Activated naive CD8-positive, alpha-beta T cell treated with anti-CD3 and anti-CD28 coated beads, Interleukin-2, amount 50 U/mL, for 24 hours (primary cell): Measurements from ENCODE around the gene SLC38A2.

Experiments
- ATAC-seq: fragments of 150-1000 bp; cut with Tn5 transposase; one replicate; pipeline ENCODE4 v1.10.0; 2021
- DNase-seq: peaks from one replicate; pipeline ENCODE4 v3.0.0; 2021
- H3K27ac Mint-ChIP-seq: one replicate; pipeline ENCODE4 v1.8.0; 2021; ENCODE audit warnings: mild to moderate bottlenecking, mixed read lengths
- H3K27me3 Mint-ChIP-seq: one replicate; pipeline ENCODE4 v1.8.0; 2021; ENCODE audit warnings: mixed read lengths
- H3K36me3 Mint-ChIP-seq: one replicate; pipeline ENCODE4 v1.8.0; 2021; ENCODE audit warnings: low read depth, mixed read lengths
- H3K4me1 Mint-ChIP-seq: one replicate; pipeline ENCODE4 v1.8.0; 2021; ENCODE audit warnings: mixed read lengths
- H3K4me3 Mint-ChIP-seq: one replicate; pipeline ENCODE4 v1.8.0; 2021; ENCODE audit warnings: mild to moderate bottlenecking, moderate library complexity, mixed read lengths
- H3K9me3 Mint-ChIP-seq: one replicate; pipeline ENCODE4 v1.8.0; 2021; ENCODE audit warnings: mixed read lengths

Gene SLC38A2

DNA sequence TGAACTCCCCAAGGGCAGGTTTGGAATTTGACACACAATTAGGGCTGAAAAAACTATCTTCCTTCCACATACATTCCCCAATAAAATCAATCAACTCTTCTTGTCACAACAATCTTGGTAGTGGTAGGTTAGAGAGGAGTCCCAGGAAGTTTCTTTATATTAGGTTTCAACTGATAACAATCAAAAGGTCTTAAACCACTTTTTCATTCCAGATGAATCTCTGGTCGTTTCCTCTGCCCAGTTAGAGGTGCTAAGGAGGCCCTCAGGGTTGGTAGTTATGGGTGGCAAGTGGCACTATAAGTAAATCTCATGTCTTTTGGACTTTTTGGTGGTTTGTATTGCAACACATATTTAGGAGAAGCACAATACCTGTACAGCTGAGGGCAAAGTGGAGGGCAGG lies 1.7 kb upstream of the SLC38A2 start:
- peak overlapping the region; percentile 95 for H3K27ac Mint-ChIP-seq
- peaks cover 61% of the 10 kb centered on the region for H3K4me1 Mint-ChIP-seq
- peaks cover 7% of the 10 kb centered on the region for H3K27me3 Mint-ChIP-seq
- peak overlapping the region; percentile 95 for H3K4me3 Mint-ChIP-seq
- H3K9me3 Mint-ChIP-seq, result no peaks in the 10 kb centered on the region
- no peak for DNase-seq
- no peak for ATAC-seq
- peaks cover 27% of the 10 kb centered on the region for H3K36me3 Mint-ChIP-seq

DNA sequence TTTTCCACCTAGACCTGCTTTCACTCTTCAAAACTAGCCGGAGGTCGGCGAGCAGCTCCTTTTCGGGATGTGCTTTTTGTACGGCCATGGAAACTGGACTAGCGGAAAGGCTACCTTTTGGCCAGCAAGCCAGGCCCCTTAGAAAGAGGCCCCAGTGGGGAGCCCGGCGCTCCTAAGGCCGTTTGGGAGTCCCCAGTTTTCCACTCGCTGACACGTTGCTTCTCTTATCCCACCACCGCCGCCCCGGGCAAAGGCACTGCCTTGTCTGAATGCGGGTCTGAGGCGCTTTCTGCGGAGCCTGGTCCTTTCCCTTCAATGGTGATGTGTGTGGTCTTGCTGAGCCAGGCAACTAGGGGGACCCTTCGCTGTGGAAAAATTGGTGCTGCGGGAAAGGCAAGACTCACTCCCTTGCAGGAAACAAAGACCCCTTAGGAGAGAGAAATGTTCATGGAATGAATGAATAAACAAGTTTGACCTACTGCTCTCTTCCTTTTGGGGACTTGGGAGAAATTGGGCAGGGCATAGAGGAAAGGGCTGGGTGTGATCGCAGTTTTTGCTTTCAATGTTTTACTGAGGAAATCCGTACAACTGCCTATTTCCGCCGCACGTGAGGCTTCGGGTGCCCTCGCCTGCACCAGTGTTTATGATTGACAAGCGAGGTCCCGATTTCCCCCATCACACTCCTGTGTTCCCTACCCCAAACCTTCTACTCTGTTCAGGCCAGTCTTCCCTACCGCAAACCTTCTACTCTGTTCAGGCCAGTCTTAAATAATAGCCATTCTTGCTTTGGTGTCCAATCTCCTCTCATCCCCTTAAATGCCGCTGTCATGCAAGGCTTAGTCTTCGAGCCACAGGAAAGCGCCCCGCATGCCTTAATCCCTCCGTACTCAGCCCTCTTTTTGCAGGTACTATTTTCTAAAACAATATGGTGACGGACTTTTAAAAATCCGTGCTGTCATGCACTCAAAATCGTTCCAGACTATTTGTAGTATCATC lies 1.0 kb upstream of the SLC38A2 start:
- H3K9me3 Mint-ChIP-seq, result no peaks in the 10 kb centered on the region
- peaks cover 7% of the 10 kb centered on the region for H3K27me3 Mint-ChIP-seq
- peaks cover 67% of the 10 kb centered on the region for H3K4me1 Mint-ChIP-seq
- H3K4me3 Mint-ChIP-seq, result peak overlapping the region; percentile 95
- no peak for ATAC-seq
- peaks cover 34% of the 10 kb centered on the region for H3K36me3 Mint-ChIP-seq
- peak overlapping the region; percentile 95 for H3K27ac Mint-ChIP-seq
- peak; percentile 52 for DNase-seq

DNA sequence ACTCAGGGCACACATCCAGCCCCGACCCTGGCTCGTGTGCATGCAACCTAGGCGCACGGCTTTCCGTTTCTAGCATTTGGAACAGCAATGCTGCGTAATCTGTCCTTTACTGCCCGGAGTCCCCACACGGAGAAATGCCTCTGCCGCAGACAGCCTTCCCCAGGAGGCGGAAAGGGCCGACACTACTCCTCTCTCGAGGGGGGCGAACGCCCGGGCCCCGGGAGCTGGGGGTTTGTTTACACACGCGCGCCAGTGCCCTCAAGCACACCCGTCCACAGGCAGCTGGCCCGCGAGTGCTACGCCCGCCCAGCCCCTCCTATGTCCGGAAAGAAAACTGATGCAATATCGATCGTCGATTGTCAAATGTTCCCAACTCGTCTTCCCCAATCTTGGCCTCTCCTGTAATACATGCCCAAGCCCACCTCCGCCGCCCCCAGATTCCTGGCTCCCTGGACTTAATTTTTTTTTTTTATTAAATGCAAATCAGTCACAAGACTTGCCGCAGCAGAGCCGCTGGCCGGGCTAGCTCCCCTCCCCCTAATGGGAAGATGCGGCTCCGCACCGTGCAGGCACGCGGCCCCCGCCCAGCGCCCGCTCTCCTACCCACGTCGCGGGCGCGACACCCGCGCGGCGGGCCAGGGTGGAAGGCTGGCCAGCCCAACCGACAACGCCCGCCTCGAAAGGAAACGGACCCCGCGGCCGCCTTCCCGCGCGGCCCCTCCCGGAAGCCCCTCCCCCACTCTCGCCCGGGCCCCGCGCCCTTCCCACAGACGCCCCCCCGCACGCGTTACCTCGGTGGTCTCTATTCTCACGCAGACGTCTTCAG lies 642 bp downstream of the SLC38A2 start:
- ATAC-seq, result peak; percentile 29
- H3K4me1 Mint-ChIP-seq, result peaks cover 70% of the 10 kb centered on the region
- H3K27me3 Mint-ChIP-seq, result peaks cover 7% of the 10 kb centered on the region
- H3K9me3 Mint-ChIP-seq, result no peaks in the 10 kb centered on the region
- peak; percentile 65 for DNase-seq
- peak overlapping the region; percentile 99 for H3K27ac Mint-ChIP-seq
- H3K4me3 Mint-ChIP-seq, result peak overlapping the region; percentile 95
- peaks cover 50% of the 10 kb centered on the region for H3K36me3 Mint-ChIP-seq

DNA sequence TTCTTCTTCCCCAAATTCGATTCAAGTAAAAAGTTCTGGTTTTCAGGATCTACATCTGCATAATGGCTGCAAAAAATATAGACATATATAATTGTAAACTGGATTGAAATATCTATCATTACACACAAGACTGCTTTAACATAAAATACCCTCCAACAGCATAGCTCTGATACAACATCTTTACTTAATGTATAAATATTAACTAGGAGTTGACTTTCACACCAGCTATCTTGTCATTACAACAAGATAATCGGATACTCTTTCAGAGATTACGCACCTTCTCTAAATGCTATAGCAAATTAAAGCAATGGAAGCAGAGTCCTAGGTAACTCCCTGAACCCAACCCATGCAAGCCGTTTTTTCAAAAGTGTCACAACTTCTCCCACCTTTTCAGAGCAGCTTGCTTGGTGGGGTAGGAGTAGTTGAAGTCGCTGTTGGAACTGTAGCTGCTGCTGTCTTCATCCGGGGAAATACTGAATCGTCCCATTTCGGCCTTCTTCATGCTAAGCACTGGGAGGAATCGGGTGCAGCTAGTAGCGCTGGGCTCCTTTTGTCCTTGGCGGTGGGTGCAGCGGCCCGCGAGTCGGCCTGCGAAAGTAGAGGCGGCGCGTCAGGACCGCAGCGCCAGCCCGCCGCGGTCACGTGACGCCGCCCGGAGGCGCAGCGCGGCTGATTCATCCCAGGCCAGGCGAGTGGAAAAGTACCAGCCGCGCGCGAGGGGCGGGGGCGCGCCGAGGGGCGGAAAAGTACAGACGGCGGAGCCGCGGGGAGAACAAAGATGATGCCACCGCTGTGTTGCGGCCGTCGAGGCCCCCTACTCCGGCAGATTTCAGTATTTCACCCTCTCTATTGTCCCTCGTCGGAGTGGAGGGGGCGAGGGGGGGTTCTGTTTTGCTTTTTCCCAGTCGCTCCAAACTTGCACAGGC lies 1.5 kb downstream of the SLC38A2 start:
- ATAC-seq (peak; percentile 47), DNase-seq (peak; percentile 95)
- peak overlapping the region; percentile 99 for H3K27ac Mint-ChIP-seq
- peaks cover 57% of the 10 kb centered on the region for H3K36me3 Mint-ChIP-seq
- H3K4me1 Mint-ChIP-seq, result peaks cover 74% of the 10 kb centered on the region
- no peaks in the 10 kb centered on the region for H3K9me3 Mint-ChIP-seq
- H3K27me3 Mint-ChIP-seq, result peaks cover 7% of the 10 kb centered on the region
- H3K4me3 Mint-ChIP-seq, result peak overlapping the region; percentile 95

DNA sequence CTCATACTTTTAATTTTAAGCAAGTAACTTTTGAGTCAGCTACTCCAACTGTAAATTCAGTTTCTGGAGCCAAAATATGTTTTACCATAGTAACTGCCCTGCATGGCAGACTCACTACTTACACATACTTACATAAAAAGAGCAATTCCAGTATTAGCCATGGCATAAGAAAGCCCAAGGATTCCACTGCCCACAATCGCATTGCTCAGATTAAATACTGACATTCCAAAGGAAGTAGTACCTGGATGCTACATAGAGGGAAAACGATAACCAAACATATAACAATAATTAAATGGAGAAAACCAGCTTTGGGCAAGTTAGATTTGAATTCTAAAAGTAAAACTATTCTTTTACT lies 2.2 kb downstream of the SLC38A2 start:
- no peaks in the 10 kb centered on the region for H3K9me3 Mint-ChIP-seq
- ATAC-seq (no peak), DNase-seq (no peak)
- H3K36me3 Mint-ChIP-seq, result peaks cover 63% of the 10 kb centered on the region
- peaks cover 7% of the 10 kb centered on the region for H3K27me3 Mint-ChIP-seq
- H3K4me1 Mint-ChIP-seq, result peaks cover 81% of the 10 kb centered on the region
- H3K4me3 Mint-ChIP-seq, result peak overlapping the region; percentile 95
- H3K27ac Mint-ChIP-seq, result peak overlapping the region; percentile 99

DNA sequence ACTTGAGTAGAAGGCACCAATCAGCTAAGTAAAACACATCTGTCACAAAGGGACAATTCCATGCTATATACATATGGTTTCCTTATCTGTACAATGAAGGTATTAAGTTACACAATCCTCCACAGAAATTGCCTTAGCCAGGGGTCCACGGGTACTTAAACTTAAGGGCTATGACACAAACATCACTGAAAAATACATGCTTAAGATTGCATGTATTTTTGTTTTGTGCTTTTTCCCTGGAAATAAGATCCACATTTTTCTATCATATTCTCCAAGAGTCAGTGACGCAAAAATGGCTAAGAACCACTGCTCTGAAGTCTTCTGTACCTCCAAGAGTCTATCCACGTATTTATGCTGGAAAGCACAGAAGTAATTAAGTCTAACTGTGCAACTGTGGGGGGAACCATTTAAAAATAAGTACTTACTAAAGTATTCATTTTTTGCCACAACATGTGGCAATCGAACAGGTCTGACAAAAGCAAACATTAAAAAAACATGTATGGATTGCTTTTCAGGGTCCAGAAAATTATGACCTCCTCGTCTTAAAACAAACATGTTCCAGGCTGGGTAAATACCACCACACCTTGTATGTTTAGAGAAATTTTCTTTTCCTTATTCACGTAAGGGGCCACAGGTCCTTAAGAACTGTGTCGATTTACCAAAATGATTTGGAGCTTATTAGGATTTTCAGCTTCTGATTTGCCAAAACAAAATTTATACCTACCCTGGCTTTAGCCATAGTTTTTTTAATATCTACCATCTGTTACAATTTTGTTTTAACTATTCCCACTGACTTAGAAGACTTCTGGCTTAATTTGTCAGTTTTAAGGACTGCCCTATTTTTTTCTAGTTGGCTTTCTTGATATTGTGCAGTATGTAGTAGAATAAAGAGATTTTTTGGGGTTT lies 2.8 kb downstream of the SLC38A2 start:
- ATAC-seq (no peak), DNase-seq (no peak)
- H3K27me3 Mint-ChIP-seq, result peaks cover 7% of the 10 kb centered on the region
- H3K4me1 Mint-ChIP-seq, result peaks cover 85% of the 10 kb centered on the region
- H3K9me3 Mint-ChIP-seq, result no peaks in the 10 kb centered on the region
- H3K4me3 Mint-ChIP-seq, result peak overlapping the region; percentile 95
- H3K27ac Mint-ChIP-seq, result peak overlapping the region; percentile 99
- peaks cover 69% of the 10 kb centered on the region for H3K36me3 Mint-ChIP-seq

DNA sequence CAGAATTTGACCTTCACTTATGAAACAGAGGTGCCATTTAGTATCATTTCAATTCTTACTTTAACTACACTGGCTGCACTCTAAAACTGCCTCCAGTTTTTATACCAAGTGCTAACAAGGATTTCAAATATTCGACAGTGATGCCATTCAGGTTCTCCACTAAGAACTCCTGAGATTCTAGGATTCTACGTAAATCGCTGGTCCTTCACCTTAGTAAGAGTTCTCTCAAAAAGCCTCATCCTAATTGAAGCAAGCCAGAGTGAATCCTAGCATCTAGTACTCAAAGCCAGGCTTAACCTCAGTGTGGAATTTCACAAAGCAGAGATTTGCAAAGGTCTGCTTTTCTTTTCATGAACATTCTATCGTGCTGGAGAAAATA lies 3.5 kb downstream of the SLC38A2 start:
- DNase-seq, result no peak
- Mint-ChIP-seq H3K4me3 (peak overlapping the region; percentile 95), H3K4me1 (peaks cover 82% of the 10 kb centered on the region), H3K27me3 (peaks cover 7% of the 10 kb centered on the region), H3K36me3 (peaks cover 74% of the 10 kb centered on the region), H3K27ac (peak overlapping the region; percentile 99), H3K9me3 (no peaks in the 10 kb centered on the region)
- no peak for ATAC-seq

DNA sequence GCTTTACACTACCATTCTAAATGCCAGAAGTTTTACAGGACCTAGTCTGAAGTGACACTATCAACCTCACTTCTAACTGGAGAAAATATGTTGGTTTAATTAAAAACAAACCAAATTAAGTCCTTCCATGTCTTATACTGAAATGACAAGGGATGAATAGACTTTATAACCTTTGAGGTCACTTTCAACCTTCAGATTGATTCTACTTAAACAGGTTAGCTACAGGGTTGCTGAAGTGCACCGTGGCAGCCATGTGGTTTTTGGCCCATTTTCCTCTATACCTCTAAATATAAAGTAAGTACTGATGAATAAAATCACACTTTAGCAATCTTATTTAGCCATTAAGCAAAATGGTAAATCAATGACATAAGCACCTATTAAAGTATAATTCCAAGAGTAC lies 3.9 kb downstream of the SLC38A2 start:
- H3K27ac Mint-ChIP-seq, result peak overlapping the region; percentile 99
- H3K9me3 Mint-ChIP-seq, result no peaks in the 10 kb centered on the region
- peaks cover 7% of the 10 kb centered on the region for H3K27me3 Mint-ChIP-seq
- DNase-seq (no peak), ATAC-seq (no peak)
- H3K4me3 Mint-ChIP-seq, result peak overlapping the region; percentile 95
- peaks cover 82% of the 10 kb centered on the region for H3K4me1 Mint-ChIP-seq
- peaks cover 78% of the 10 kb centered on the region for H3K36me3 Mint-ChIP-seq

DNA sequence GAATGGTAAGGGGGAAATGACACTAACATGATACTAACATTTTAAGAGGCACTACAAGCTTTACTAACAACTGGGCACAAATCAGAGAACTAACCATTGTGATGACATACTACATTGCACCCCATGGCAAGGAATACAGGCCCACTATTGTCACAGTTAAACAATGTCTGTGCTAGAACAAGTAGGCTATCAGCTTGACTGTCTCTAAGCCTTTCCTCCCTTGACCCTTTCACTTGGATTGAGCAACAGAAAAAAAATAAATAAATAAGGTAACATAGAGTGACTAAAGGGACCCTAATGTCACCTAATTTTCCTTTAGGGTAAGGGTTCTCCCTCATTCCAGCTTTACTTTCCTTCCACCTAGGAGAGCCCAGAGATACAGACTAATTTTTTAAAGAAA lies 4.4 kb downstream of the SLC38A2 start:
- DNase-seq (no peak), ATAC-seq (no peak)
- peaks cover 84% of the 10 kb centered on the region for H3K36me3 Mint-ChIP-seq
- peaks cover 83% of the 10 kb centered on the region for H3K4me1 Mint-ChIP-seq
- peaks cover 7% of the 10 kb centered on the region for H3K27me3 Mint-ChIP-seq
- H3K9me3 Mint-ChIP-seq, result no peaks in the 10 kb centered on the region
- peak overlapping the region; percentile 95 for H3K4me3 Mint-ChIP-seq
- H3K27ac Mint-ChIP-seq, result peak overlapping the region; percentile 81

DNA sequence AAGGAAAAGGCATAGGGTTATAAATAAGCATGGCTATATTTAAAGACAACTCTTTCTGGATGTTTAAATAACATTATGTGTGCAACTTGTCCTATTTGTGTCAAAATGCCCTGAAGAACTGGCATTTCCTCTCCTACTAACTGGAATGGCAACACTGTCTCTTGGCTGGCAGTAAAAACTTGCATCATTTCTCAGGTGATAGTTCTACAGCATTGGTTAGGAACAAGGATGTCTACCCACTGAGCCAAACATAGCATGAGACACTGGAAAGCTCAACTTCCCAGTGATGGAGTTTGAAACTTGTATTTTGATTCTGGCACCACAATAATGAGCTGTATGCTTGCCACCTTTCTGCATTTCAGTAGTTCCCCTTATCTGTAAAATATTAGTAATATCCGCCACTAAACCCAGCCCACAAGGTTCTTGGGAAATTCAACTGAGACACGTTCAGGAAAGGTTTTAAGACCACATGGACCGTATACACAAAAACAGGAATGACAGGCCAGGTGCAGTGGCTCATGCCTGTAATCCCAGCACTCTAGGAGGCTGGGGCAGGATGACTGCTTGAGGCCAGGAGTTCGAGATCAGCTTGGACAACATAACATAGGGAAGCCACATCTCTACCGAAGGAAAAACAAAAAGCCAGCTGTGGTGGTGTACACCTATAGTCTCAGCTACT lies 5.1 kb downstream of the SLC38A2 start:
- Mint-ChIP-seq H3K27ac (peak overlapping the region; percentile 81), H3K9me3 (no peaks in the 10 kb centered on the region), H3K27me3 (peaks cover 7% of the 10 kb centered on the region), H3K4me1 (peaks cover 87% of the 10 kb centered on the region), H3K4me3 (peak overlapping the region; percentile 95), H3K36me3 (peaks cover 90% of the 10 kb centered on the region)
- DNase-seq, result no peak
- no peak for ATAC-seq

DNA sequence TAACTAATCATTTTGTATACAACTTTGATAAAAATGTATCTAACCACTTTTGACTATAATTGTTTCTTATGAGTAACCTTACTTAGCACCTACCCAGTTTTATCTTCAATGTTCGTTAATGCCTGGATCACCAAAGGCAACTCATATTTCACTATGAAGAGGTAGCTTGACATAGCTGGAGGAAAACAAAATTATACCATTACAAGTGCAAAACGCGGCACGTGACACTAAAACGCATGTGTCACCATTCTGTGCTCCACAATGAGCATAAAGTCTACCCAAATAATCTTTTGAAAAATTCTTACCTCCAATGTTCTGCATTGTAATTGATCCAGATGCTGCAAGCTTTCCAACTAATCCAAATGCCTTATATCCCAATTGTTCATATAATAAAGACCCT lies 5.8 kb downstream of the SLC38A2 start:
- Mint-ChIP-seq H3K27me3 (peaks cover 7% of the 10 kb centered on the region), H3K4me1 (peaks cover 92% of the 10 kb centered on the region), H3K4me3 (no peak overlapping the region), H3K36me3 (peaks cover 95% of the 10 kb centered on the region), H3K9me3 (no peaks in the 10 kb centered on the region), H3K27ac (peak overlapping the region; percentile 81)
- DNase-seq (no peak), ATAC-seq (no peak)

DNA sequence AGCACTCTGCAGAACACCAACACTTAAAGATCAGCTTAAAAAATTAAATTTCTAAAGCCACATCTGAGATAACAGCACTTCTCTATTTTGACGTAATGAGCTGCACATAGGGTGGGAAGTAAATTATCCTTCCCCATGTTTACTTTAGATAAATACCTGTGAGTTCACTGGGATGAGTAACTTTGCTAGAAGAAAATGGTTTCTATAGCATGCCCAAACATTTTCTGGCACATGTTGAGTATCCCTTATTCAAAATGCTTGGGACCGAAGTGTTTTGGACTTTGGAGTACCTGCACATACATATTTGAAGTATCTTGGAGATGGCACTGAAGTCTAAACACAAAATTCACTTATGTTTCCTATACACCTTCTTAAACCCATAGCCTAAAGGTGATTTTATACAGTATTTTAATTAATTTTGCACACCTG lies 6.6 kb downstream of the SLC38A2 start:
- Mint-ChIP-seq H3K36me3 (peaks cover 94% of the 10 kb centered on the region), H3K9me3 (no peaks in the 10 kb centered on the region), H3K4me1 (peaks cover 92% of the 10 kb centered on the region), H3K4me3 (peak overlapping the region; percentile 29), H3K27me3 (peaks cover under 1% of the 10 kb centered on the region), H3K27ac (peak overlapping the region; percentile 62)
- DNase-seq (no peak), ATAC-seq (no peak)
